Measurements from ENCODE around the gene KRTAP27-1. TPM values are rescaled to one million over a fixed set of nuclear protein-coding genes. Genes with fewer than 3 reads are reported as not detected.

KRTAP27-1 gene
- total and polyA plus RNA-seq, 10 of the 15 experiments (the other 5 are each of a cell fraction or from before 2014, with no cell fraction given), result not detected

GRCh38 chr21:30336596-30336995, 898 bp downstream of the KRTAP27-1 start (continued):
- TF ChIP-seq TCF7 (IDR thresholded peaks at IDR 0.05; ENCODE audit: borderline replicate concordance) (no peak), MTA2 (IDR thresholded peaks at IDR 0.05; ENCODE audit: low read depth) (no peak), KLF5 (IDR thresholded peaks at IDR 0.05; ENCODE audit: partially characterized antibody) (no peak), IRF3 (IDR thresholded peaks at IDR 0.05) (no peak), SPI1 (IDR thresholded peaks at IDR 0.05; ENCODE audit: borderline replicate concordance, insufficient read depth, low read depth, low read length) (no peak), RUNX3 (IDR thresholded peaks at IDR 0.05; ENCODE audit: low read length) (no peak), RBBP5 (conservative IDR thresholded peaks at IDR 0.05) (no peak)

GRCh38 chr21:30333736-30334135, 3.8 kb downstream of the KRTAP27-1 start:
- ChIA-PET SMC1A (ENCODE audit: uncharacterized antibody, unreplicated experiment) (no interaction called here), POLR2A (no interaction called here), RAD21 (ENCODE audit: unreplicated experiment) (no interaction called here), CTCF (interaction anchor here (0.7 kb wide), 1 partner anchor 128 kb away, joined by 3 read pairs; no protein-coding TSS in a partner anchor)
- no peaks in the 10 kb centered on the region for H4K20me1 ChIP-seq (ENCODE audit: control insufficient read depth, insufficient read depth)
- no peak overlapping the region for H3K4me3 ChIP-seq
- H3K4me1 ChIP-seq (ENCODE audit: control insufficient read depth, insufficient read depth, low read length), result no peaks in the 10 kb centered on the region
- DNase-seq (ENCODE audit: low read depth, low spot score) (no peak), FAIRE-seq (no peak), ATAC-seq (no peak)
- no peaks in the 10 kb centered on the region for H3K27me3 ChIP-seq (replicated peaks in 1 of 2; ENCODE audit: control insufficient read depth in 2 of 2, insufficient read depth in 2 of 2, low read length in 1 of 2)
- no peaks in the 10 kb centered on the region for H3K9me3 ChIP-seq (replicated peaks; ENCODE audit: control insufficient read depth, insufficient read depth, low read length)
- H3K27ac ChIP-seq (ENCODE audit: control insufficient read depth, insufficient read depth), result no peak overlapping the region
- no peaks in the 10 kb centered on the region for H3K79me2 ChIP-seq (ENCODE audit: control insufficient read depth, insufficient read depth, low read length)
- H3K9ac ChIP-seq (ENCODE audit: control insufficient read depth, insufficient read depth, low read length), result no peak overlapping the region
- intact Hi-C loops (cut with micrococcal nuclease; ENCODE audit: unreplicated experiment), result no loop called here
- TF ChIP-seq IRF5 (IDR thresholded peaks at IDR 0.05; ENCODE audit: borderline replicate concordance) (no peak), REST (IDR thresholded peaks at IDR 0.05; ENCODE audit: low read depth, low read length) (no peak), SUZ12 (IDR thresholded peaks at IDR 0.05; ENCODE audit: unreplicated experiment) (no peak), ZNF274 (IDR thresholded peaks at IDR 0.05; ENCODE audit: insufficient read depth, insufficient read length) (no peak), NBN (IDR thresholded peaks at IDR 0.05) (no peak)
- H3K4me2 ChIP-seq (ENCODE audit: control insufficient read depth, insufficient read depth), result no peak overlapping the region
- no TSS peak for BruUV-seq (replicated peaks)
- no peak overlapping the region for H2AFZ ChIP-seq (ENCODE audit: control insufficient read depth, low read depth, low read length)
- H3K36me3 ChIP-seq (ENCODE audit: control insufficient read depth in 2 of 2, insufficient read depth in 2 of 2, low read length in 1 of 2), result no peaks in the 10 kb centered on the region
- 11% methylated on average over 3 of the region's 3 CpGs for WGBS (ENCODE audit: insufficient coverage, insufficient replicate concordance, low lambda C conversion rate, missing lambda C conversion rate)
- in situ Hi-C loops (cut with MboI), result no loop called here

Data from GM12878 (cell line).